GM04504 (cell line): ENCODE results near the gene BRCA2.

ENCODE experiments used
- DNase-seq: peaks from one replicate; pipeline ENCODE4 v3.0.0-alpha.2; 2012; ENCODE audit warnings: low read depth

Gene BRCA2, protein sequence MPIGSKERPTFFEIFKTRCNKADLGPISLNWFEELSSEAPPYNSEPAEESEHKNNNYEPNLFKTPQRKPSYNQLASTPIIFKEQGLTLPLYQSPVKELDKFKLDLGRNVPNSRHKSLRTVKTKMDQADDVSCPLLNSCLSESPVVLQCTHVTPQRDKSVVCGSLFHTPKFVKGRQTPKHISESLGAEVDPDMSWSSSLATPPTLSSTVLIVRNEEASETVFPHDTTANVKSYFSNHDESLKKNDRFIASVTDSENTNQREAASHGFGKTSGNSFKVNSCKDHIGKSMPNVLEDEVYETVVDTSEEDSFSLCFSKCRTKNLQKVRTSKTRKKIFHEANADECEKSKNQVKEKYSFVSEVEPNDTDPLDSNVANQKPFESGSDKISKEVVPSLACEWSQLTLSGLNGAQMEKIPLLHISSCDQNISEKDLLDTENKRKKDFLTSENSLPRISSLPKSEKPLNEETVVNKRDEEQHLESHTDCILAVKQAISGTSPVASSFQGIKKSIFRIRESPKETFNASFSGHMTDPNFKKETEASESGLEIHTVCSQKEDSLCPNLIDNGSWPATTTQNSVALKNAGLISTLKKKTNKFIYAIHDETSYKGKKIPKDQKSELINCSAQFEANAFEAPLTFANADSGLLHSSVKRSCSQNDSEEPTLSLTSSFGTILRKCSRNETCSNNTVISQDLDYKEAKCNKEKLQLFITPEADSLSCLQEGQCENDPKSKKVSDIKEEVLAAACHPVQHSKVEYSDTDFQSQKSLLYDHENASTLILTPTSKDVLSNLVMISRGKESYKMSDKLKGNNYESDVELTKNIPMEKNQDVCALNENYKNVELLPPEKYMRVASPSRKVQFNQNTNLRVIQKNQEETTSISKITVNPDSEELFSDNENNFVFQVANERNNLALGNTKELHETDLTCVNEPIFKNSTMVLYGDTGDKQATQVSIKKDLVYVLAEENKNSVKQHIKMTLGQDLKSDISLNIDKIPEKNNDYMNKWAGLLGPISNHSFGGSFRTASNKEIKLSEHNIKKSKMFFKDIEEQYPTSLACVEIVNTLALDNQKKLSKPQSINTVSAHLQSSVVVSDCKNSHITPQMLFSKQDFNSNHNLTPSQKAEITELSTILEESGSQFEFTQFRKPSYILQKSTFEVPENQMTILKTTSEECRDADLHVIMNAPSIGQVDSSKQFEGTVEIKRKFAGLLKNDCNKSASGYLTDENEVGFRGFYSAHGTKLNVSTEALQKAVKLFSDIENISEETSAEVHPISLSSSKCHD (N-terminal part only)

DNA sequence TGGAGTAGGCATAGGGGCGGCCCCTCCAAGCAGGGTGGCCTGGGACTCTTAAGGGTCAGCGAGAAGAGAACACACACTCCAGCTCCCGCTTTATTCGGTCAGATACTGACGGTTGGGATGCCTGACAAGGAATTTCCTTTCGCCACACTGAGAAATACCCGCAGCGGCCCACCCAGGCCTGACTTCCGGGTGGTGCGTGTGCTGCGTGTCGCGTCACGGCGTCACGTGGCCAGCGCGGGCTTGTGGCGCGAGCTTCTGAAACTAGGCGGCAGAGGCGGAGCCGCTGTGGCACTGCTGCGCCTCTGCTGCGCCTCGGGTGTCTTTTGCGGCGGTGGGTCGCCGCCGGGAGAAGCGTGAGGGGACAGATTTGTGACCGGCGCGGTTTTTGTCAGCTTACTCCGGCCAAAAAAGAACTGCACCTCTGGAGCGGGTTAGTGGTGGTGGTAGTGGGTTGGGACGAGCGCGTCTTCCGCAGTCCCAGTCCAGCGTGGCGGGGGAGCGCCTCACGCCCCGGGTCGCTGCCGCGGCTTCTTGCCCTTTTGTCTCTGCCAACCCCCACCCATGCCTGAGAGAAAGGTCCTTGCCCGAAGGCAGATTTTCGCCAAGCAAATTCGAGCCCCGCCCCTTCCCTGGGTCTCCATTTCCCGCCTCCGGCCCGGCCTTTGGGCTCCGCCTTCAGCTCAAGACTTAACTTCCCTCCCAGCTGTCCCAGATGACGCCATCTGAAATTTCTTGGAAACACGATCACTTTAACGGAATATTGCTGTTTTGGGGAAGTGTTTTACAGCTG is at the start of gene BRCA2, which contains the start of gene ZAR1L:
BRCA2 (plus strand) TSS at position 271 of the 790 bp plus-strand sequence. CDS start 953 bp downstream, outside the sequence.
ZAR1L (minus strand) TSS at position 126 of the 790 bp plus-strand sequence. CDS start 3,438 bp downstream, outside the sequence.
- DNase-seq, result peak; percentile 74

DNA sequence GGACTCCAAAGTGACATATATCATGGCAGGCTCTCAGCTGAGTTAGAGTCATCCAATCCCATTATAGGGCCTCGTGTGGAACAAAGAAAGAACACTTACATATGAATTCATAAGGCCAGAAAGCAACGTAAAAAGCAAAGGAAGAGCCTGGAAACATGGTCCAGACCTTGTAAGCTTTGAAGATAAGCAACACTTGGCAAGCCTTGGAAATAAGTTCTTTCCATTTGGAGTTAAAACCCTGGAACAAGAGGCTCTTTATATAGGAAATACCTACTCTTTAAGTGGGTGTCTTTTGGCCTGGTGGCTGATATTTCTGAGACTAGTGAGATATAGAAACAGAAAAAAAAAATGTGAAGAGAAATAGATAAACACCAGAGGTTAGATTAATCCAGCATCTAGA is 49.6 kb upstream of the BRCA2 start:
- no peak for DNase-seq

DNA sequence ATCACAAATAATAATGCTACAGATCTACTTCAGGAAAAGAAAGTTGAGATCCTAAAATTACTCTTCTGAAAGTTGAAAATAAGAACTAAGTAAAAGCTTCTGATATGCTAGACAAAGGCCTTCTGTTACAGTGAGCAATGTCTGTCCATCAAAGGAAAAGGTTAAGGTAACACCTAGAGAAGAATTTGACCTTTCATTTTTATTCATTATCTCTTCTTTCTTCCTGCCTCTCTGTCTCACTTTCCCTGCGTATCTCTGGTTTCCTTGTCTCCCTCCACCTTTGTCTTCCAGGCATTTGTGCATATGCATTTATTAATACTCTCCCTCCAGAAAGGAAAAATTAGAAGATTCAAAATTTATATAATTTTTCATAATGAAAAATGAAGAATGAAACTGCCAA is 49.2 kb upstream of the BRCA2 start:
- no peak for DNase-seq

DNA sequence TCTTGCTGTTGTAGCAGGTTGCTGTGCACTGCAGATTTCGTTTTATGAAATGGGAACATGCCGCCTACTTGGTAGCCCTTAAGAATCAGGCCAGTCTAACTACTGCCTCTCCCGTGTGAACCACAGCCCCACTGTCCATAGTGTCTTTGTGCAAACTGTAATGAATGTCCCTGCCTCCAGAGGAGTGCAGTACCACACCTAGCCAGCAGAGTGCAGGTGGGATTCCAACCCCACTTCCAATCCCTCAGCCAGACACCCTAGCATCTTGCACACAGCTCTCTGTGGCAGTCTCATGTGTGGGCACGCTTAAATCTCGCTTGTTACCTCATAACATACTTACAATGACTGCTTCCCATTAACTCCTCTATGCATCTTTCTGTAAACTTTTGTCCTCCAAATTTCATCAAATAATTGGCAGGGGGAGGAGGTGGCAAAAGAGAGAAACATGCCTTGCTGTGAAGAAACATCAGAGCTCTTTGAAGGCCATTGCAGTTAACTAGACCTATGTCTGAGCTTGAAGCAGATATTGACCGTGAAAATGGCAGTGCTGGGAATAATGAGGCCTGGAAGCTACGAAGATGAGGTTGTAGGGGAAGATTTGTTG is 47.4 kb upstream of the BRCA2 start:
- no peak for DNase-seq

DNA sequence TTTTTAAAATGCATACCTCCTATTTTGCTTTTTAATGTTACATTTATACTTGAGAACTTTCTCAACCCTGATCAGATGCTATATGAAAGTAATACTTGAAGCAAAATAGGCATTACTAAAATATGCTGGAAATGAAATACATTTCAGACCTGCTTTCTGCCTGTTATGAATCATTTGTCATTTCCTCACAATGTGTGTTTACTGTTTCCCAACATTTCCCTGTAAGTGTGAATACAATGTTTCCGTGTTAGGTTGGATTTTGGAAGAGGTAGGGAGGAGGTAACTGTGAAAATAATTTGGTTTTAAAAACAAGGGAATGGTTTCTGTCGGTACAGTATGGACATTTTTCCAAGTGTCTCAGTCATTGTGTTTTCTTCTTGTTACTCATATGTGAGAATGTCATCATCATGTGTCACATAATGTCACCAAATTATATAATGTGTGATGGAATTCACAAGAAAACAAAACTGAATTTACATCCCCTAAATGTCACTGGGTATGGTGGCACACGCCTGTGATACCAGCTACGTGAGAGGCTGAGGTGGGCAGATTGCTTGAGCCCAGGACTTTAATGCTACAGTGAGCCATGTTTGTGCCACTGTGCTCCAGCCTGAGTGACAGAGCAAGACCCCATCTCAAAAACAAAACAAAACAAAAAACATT is 43.2 kb upstream of the BRCA2 start:
- no peak for DNase-seq

DNA sequence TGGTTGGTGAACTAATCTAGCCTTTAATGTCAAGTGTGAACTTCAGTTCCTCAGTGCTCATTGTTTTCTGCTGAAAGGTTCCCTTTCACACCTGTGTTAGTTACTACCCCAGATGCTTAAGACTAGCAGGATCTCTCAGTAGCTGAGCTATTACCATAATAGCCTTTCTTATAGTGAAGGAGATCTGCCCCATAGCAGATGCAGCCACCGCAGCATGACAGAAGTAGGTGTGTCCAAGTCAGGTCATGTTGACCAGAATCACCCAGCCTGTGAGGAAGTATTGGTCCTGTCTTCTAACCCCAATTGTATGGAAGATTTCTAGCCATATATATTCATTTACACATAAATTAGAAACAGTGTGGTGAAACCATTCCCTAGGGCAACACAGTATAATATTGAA is 37.5 kb upstream of the BRCA2 start:
- DNase-seq, result no peak

DNA sequence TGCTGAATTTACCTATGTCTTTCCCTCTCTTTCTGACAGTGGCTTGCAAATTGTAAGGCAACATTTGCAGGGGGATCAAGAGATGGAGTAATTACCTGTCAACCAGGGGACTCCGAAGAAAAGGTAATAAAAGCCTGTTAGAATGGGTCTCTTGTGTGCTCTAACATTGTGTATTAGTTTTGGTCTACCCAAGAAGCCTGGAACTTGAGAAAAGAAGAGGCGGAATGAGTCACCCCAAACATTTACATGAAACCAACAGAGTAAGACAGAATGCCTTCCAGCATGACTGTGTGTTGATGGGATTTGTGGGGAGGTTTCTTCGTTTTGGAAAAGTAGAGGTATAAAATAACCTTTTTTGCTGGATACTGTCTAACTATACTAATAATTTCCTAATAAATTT is 36.9 kb upstream of the BRCA2 start:
- peak; percentile 9 for DNase-seq

DNA sequence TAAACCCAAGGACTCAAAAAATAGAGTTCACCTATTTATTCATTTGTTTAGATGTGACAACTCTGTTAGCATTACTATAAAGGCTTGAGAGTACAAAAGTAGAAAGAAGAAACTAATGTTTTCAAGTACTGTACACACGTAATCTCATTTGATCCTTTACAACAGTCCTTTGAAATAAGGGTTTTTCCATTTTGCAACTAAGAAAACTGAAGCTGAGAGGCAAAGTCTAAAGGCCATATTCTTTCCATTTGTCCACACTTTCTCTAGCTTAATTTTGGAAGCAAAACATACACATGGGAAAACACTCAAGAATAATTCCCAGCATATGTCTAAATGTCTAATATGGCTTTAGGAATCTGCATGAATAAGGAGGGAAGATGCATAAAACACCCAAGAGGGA is 34.2 kb upstream of the BRCA2 start:
- no peak for DNase-seq

DNA sequence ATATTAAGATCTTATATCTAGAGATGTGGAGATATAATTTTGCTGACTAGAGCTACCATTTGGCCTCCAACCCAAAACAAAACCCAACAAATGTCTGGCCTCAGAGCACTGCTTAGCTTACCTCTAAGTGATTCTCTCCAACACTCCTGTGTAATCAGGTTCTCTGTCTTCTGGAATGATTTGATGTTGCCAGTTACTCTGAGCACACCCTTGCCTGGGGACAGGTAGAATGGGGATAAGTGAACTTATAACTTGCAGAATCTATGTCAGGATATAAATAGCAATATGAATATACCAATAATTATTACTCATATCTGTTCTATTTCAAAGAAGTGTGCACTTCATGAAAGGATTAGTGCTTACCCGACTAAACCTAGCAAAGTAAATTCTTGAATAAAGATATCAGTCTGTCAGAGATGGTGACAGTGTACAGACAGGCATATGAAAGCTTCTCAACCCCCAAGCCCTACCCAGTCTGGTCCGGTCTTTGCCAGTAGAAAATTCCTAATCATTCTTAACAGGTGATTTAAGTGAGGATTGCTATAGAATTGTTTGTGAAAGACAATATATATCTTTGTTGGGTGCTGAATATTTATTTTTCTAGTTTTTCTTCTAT is 33.1 kb upstream of the BRCA2 start:
- DNase-seq, result no peak

DNA sequence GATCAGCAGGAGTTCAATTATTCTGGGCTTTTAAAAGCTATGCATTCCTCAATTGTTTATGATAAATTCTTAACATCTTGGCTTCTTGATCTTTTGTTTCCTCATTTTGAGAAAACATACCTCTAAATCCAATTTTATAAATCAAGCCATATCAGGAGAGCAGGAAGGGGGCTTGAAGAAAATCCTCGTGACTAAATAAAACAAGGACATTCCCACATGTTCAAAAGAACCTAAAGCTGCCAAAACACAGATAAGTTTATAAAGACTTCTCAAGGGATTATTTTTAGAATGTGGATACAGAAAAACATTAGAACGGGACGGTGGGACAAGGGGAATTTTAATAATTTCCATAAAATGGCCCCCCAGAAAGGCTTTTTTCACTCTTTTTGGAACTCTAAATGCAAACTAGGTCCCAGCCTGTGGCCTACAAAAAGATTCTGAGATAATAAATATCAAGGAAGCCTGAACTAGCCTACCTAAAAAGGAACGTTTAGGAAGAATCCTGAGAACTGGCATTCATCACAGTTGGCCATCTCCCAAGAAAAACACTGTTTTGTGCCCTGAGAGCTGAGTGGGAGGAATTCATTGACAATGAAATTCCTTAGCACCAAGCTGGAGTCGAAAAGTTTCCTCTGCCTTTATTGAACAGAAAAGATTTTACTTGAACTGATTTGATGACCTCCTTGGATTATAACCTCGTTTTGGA is 30.2 kb upstream of the BRCA2 start:
- DNase-seq, result peak; percentile 14

DNA sequence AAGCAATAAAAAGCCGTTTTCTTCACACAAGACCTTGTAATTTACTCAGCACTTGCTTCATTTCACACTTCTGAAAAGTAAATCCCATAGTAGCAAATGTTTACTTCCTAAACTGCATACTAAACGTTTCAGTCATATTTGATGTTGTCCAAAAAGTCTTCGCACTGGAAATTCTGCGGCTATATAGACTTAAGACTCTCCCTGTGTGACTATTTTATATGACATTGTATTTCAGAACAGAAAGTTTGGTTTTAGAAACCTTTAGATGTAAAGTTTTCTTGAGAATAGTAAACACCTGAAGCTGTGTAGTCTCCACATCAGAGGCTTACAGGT is 29.7 kb upstream of the BRCA2 start:
- DNase-seq, result no peak

DNA sequence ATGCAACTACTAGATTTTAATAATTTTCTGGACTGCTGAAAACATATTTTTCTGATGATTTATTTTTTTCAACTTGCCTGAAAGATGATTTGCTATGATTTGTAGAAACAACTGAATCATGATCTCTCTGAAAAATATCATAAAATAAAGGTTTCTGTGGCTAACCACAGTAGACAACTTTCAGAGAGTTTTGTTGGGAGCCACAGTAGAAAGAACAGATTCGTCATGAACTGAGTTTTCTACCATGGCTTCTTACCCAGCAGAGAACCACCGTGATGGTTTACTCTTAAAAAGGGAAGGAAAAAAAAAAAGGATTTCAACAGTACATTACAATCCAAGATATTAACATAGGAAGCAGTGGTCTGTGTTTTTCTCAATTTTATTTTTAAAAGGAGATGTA is 18.1 kb upstream of the BRCA2 start:
- no peak for DNase-seq

DNA sequence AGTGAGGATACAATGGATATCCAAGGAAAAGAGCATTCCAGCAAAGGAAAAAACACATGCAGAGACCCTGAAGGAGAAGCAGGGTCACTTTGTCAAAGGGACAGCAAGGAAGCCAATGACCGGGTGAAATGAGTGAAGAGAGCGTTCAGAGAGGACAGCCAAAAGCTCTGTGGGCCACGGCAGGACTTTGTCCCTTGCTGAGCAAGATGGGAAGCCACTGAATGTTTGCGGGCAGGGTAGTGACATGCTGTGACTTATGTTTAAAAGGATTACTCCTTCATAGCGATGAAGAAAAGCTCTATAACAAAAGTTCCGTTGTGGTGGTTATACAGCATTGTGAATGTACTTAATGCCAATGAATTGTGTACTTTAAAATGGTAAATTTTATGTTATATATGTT is 16.6 kb upstream of the BRCA2 start:
- DNase-seq, result no peak

DNA sequence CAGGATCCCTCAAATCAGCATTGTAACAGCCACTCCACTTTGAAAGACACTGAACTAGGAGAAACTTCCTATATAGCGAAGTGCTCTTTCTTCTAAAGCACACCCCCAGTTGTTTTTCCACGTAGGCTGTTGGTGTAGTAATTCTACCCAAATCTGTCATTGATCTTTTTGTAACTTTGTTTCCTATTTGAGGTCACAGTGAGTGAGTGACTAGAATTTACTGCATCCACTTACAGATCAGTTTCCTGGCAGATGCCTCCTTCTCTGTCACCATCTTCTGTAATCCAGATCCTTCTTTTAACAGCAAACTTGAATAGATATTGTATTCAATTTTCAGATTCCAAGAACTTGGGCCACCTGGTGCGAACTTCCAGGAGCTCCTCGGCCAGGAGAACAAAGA is 15.4 kb upstream of the BRCA2 start:
- no peak for DNase-seq

DNA sequence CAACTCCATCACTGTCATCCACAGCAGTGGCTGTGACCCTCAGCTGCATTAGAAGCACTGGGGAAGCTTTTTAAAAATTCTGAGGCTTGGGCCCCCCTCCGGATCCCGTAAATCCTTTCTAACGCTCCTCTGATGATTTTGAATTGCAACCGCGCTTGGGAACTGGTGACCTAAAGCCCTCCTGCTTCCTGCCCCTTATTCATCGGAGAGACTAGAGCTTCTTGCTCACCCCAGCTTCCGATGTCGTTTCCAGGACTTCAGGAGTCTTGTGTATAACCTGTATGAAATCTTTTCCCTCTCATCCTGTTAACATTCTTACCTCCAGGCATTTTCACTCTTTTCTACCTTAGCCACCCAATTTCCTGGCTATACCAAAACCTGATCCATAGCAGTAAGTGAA is 14.9 kb upstream of the BRCA2 start:
- DNase-seq, result no peak

DNA sequence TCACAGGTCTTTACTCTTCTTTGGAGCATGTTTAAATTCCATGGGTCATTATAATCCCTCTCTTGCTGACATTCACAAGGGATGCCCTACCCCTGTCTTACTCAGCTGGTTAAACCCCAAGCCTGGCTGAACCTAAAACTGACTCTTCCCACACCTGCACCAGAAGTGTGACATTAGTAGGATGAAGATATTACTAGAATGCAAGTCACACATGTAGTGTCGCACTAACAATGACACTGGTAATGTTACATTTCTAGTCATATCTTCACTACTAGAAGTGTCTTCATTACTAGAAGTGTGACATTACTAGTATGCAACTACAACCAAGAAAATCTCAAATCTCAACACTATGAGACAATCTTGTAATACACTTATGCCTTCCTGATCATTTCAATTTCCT is 14.4 kb upstream of the BRCA2 start:
- DNase-seq, result no peak

DNA sequence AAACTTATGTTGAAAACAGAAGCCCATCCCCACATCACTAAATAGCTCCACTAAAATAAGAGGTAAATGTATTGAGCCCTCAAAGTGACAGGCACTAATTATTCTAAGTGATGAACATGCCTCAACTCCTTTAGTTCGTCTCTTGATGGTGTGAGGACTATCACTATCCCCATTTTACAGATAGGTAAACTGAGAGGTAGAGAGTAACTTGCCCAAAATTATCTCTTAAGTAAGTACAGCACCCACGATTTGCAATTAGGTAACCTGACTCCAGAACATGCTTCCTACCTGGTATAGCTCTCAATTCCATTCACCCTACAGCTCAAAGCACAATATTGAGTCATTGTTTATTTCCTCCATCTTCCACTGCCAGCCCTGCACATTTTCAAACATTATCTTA is 12.8 kb upstream of the BRCA2 start:
- no peak for DNase-seq

DNA sequence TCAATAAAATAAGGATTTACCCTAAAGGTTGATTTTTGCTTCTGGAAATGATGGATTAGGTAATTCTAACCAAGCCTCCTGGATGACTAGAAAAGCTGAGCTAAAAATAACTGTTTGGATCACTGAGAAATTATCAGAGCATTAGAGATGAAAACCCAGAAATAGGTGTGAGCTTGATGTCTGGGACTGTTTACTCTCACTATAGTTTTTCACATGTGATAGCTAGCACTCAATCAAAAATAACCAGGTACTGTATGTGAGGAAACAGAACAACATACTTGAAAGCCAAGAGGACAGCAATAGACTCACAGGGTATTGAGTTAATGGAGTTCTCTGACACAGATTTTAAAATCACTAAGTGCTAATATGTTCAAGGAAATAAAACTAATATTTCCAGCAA is 9.7 kb upstream of the BRCA2 start:
- DNase-seq, result no peak

DNA sequence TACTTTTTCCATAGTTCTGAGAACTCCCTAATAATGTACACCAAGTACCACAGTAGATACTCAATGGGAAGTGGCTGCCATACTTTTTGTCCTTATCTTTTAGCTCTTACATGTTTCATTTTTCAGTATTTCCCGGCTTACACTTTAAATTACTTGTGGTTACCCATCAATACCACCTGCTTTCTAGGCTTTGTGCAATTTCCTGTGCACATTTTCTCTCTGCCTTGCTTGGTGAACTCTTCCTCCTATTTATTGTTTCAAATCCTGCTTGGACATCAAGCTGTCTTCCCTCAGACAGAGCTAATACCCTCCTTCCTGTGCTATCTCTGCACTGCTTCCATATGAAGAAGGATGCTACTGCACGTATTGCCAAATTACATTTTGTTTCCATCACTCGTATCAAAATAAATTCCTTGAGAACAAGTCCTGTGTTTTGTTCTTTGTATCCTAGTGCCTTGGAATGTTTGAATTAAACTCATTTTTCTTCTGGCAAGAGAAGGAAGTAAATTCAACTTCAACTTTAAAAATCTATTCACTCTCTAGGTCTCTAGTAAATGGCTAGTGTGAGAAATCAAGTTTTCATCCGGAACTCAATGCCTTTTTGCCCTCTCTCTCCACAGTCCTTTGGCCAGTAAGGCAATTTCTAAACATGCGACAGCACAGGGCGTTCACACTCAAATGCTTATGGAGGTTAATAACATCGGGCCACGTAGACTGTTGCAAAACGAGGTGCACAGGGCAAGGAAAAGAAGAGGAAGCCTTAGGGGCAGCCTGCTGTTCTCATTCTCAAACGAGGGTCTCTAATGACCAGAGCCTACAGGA is 5.8 kb upstream of the BRCA2 start:
- no peak for DNase-seq
